ENCODE data around the gene CENPP. TPM values are rescaled to one million over a fixed set of nuclear protein-coding genes. Genes with fewer than 3 reads are reported as not detected.

CENPP gene
- total RNA-seq, 4 donors from 2014 or later = 2.9 to 8.3 (median 4.9) TPM

- H3K4me3 ChIP-seq = no peak overlapping the region
- peaks cover 0 to 7% (median 2%) of the 10 kb centered on the region in 3 donors for H3K4me1 ChIP-seq
- no peak for ATAC-seq
- 80 to 93% methylated on average over 1 to 2 of the region's 9 CpGs for WGBS, 2 donors (ENCODE audit: low coverage in 1 of 2)
- no peaks in the 10 kb centered on the region for H3K9me3 ChIP-seq
- H3K27ac ChIP-seq = no peak overlapping the region
- no peaks in the 10 kb centered on the region for H3K27me3 ChIP-seq
- TF ChIP-seq POLR2AphosphoS5 (IDR thresholded peaks at IDR 0.05) (no peak), EP300 (IDR thresholded peaks at IDR 0.05) (no peak), POLR2A (IDR thresholded peaks at IDR 0.05) (no peak), CTCF (IDR thresholded peaks at IDR 0.05) (no peak)
- H3K36me3 ChIP-seq = peaks cover 0 to 100% of the 10 kb centered on the region in 2 donors
These were observed 314.1 kb downstream of the CENPP start for GRCh38 chr9:92639791-92640271.

GRCh38 chr9:92640398-92641091 lies 314.8 kb downstream of the CENPP start:
- 95% methylated on average over 3 of the region's 8 CpGs; no CpG with 5 or more reads in 1 of the 2 donors for WGBS, 2 donors (ENCODE audit: low coverage in 1 of 2)
- H3K27me3 ChIP-seq = no peaks in the 10 kb centered on the region
- no peak overlapping the region for H3K27ac ChIP-seq
- ATAC-seq = no peak
- peaks cover 0 to 100% of the 10 kb centered on the region in 2 donors for H3K36me3 ChIP-seq
- H3K9me3 ChIP-seq = peaks cover 0 to 6% (median 0%) of the 10 kb centered on the region in 3 donors
- H3K4me1 ChIP-seq = peaks cover 0 to under 1% (median 0%) of the 10 kb centered on the region in 3 donors
- TF ChIP-seq CTCF (IDR thresholded peaks at IDR 0.05) (no peak), POLR2A (IDR thresholded peaks at IDR 0.05) (no peak), POLR2AphosphoS5 (IDR thresholded peaks at IDR 0.05) (no peak), EP300 (IDR thresholded peaks at IDR 0.05) (no peak)
- no peak overlapping the region for H3K4me3 ChIP-seq

DNA sequence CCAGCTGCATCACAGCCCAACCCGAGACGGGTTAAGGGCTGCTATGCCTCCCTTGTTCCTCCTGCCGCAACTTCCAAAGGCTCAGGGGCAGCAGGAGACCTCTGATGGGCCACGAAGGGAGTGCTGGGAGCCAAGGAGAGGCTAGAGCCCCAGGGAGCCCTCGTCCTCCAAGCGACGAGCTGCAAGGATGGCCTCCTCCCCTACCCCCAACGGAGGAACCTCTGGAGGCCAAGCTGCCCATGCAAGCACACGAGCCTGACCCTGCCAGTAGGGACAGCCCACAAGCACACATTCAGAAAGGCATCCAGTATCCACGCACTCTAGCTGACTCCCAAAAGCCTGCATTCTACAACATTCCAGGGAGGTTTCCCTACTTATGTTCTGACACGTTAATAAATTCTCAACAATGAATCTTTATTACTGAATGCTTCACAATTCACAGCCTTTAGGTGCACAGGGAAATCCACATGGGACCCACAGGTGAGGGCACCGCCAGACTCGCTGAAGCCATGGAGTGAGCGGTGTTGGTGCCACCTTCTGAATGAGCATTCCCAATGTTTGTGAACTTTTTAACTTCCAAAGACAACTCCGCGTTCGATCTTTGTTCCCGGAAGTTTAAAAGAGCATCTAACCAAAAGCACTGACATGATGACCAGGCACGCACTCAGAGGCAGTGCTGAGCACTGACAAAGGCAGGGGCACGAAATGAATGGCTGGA lies 315.5 kb downstream of the CENPP start:
- no peak for ATAC-seq
- Histone ChIP-seq H3K4me1 (no peaks in the 10 kb centered on the region), H3K9me3 (peaks cover 0 to 11% (median 0%) of the 10 kb centered on the region in 3 donors), H3K27ac (no peak overlapping the region), H3K4me3 (no peak overlapping the region), H3K27me3 (no peaks in the 10 kb centered on the region), H3K36me3 (peaks cover 0 to 100% of the 10 kb centered on the region in 2 donors)
- WGBS, 2 donors (ENCODE audit: low coverage in 1 of 2) = 73 to 91% methylated on average over 5 to 8 of the region's 20 CpGs
- no peak for TF ChIP-seq POLR2A (IDR thresholded peaks at IDR 0.05)
- TF ChIP-seq POLR2AphosphoS5 (IDR thresholded peaks at IDR 0.05) = no peak
- TF ChIP-seq EP300 (IDR thresholded peaks at IDR 0.05) = no peak
- no peak for TF ChIP-seq CTCF (IDR thresholded peaks at IDR 0.05)

- Histone ChIP-seq H3K9me3 (peaks cover 0 to 11% (median 0%) of the 10 kb centered on the region in 3 donors), H3K27ac (no peak overlapping the region), H3K36me3 (peaks cover 0 to 100% of the 10 kb centered on the region in 2 donors), H3K4me1 (no peaks in the 10 kb centered on the region), H3K4me3 (no peak overlapping the region), H3K27me3 (no peaks in the 10 kb centered on the region)
- 67 to 69% methylated on average over 1 to 2 of the region's 8 CpGs for WGBS, 2 donors (ENCODE audit: low coverage in 1 of 2)
- TF ChIP-seq POLR2AphosphoS5 (IDR thresholded peaks at IDR 0.05) (no peak), POLR2A (IDR thresholded peaks at IDR 0.05) (no peak), EP300 (IDR thresholded peaks at IDR 0.05) (no peak), CTCF (IDR thresholded peaks at IDR 0.05) (no peak)
- no peak for ATAC-seq
These were observed 316.3 kb downstream of the CENPP start for GRCh38 chr9:92642041-92642451.

All from gastroesophageal sphincter (tissue), 4 donors.